Uterus (tissue), 2 donors: ENCODE measurements around the gene TMEM95.

ENCODE experiments used
- POLR2A ChIP-seq, 2 donors: fragments of 450-650 bp; IDR thresholded peaks; one replicate each; pipeline ENCODE4 v1.6.1; 2016; ENCODE audit warnings: antibody characterized with exemption in 2 of 2, mild to moderate bottlenecking in 1 of 2, moderate library complexity in 1 of 2
- TF ChIP-seq, protein P1 (sequence below), 4 experiments: fragments of 200-600 bp in 2 of 4; fragments of 450-650 bp in 2 of 4; sonication (generic) in 2 of 4; IDR thresholded peaks; one replicate each; pipeline ENCODE4 v1.5.1; 2016 to 2019; ENCODE audit warnings: antibody characterized with exemption in 4 of 4, mild to moderate bottlenecking in 2 of 4, moderate library complexity in 1 of 4

GRCh38 chr17:7341842-7342241, 13.1 kb upstream of the TMEM95 start:
- TF ChIP-seq, protein P1, sequence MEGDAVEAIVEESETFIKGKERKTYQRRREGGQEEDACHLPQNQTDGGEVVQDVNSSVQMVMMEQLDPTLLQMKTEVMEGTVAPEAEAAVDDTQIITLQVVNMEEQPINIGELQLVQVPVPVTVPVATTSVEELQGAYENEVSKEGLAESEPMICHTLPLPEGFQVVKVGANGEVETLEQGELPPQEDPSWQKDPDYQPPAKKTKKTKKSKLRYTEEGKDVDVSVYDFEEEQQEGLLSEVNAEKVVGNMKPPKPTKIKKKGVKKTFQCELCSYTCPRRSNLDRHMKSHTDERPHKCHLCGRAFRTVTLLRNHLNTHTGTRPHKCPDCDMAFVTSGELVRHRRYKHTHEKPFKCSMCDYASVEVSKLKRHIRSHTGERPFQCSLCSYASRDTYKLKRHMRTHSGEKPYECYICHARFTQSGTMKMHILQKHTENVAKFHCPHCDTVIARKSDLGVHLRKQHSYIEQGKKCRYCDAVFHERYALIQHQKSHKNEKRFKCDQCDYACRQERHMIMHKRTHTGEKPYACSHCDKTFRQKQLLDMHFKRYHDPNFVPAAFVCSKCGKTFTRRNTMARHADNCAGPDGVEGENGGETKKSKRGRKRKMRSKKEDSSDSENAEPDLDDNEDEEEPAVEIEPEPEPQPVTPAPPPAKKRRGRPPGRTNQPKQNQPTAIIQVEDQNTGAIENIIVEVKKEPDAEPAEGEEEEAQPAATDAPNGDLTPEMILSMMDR (IDR thresholded peaks at IDR 0.05): no peak
- no peak for TF ChIP-seq POLR2A (IDR thresholded peaks at IDR 0.05)
